MCF 10A (cell line): ENCODE measurements around the gene THEMIS. TPM values are rescaled to one million over a fixed set of nuclear protein-coding genes. Genes with fewer than 3 reads are reported as not detected.

ENCODE experiments used
- BruUV-seq: library from RNA; stranded (reverse); fragments of 400-500 nt; replicated peaks from 2 replicates; lab custom pipeline; 2021; lab: Mats Ljungman, UMichigan
- CTCF ChIA-PET: fragments of 300-600 bp; sonication (Branson Sonifier 250); formaldehyde crosslinking; extraction: SDS; loops from one replicate; lab custom pipeline; 2021; ENCODE audit warnings: antibody characterized with exemption, inconsistent platforms; lab: Yijun Ruan, JAX
- POLR2A ChIA-PET: fragments of 300-600, 350-650 bp; sonication (Branson Sonifier 250); formaldehyde crosslinking; extraction: SDS; loops from one replicate; lab custom pipeline; 2020; ENCODE audit warnings: antibody characterized with exemption, inconsistent platforms; lab: Yijun Ruan, JAX
- DNase-seq: peaks from one replicate; pipeline ENCODE4 v3.0.0-alpha.2; 2018; ENCODE audit not compliant: unreplicated experiment
- H3K27ac Mint-ChIP-seq: one replicate; pipeline ENCODE4 v1.8.0; 2022; ENCODE audit warnings: mild to moderate bottlenecking, low read depth, mixed read lengths; ENCODE audit not compliant: unreplicated experiment
- H3K27me3 Mint-ChIP-seq: one replicate; pipeline ENCODE4 v1.8.0; 2022; ENCODE audit warnings: mixed read lengths; ENCODE audit not compliant: insufficient read depth, unreplicated experiment
- H3K36me3 Mint-ChIP-seq: one replicate; pipeline ENCODE4 v1.8.0; 2022; ENCODE audit warnings: mild to moderate bottlenecking, moderate library complexity, mixed read lengths; ENCODE audit not compliant: insufficient read depth, unreplicated experiment
- H3K4me1 Mint-ChIP-seq: one replicate; pipeline ENCODE4 v1.8.0; 2022; ENCODE audit warnings: mixed read lengths; ENCODE audit not compliant: insufficient read depth, unreplicated experiment
- H3K4me3 Mint-ChIP-seq: one replicate; pipeline ENCODE4 v1.8.0; 2022; ENCODE audit warnings: mild to moderate bottlenecking, moderate library complexity, mixed read lengths; ENCODE audit not compliant: unreplicated experiment
- H3K9me3 Mint-ChIP-seq: one replicate; pipeline ENCODE4 v1.8.0; 2022; ENCODE audit warnings: mixed read lengths; ENCODE audit not compliant: unreplicated experiment
- intact Hi-C: fragments of 100-400 bp; cut with micrococcal nuclease; formaldehyde crosslinking; loops from 2 replicates; pipeline ENCODE4 v1.14.1; 2022
- total RNA-seq: library from RNA; stranded (reverse); gene quantifications from 2 replicates; pipeline ENCODE4 v1.2.3, GENCODE V29; 2022
- TF ChIP-seq, protein P1 (sequence below): fragments of 200-600 bp; IDR thresholded peaks from one replicate; pipeline ENCODE4 v1.8.0; 2022; ENCODE audit warnings: antibody characterized with exemption, mild to moderate bottlenecking; ENCODE audit not compliant: unreplicated experiment

The THEMIS gene
- total RNA-seq, 1 experiment from 2014 or later, result not detected

DNA sequence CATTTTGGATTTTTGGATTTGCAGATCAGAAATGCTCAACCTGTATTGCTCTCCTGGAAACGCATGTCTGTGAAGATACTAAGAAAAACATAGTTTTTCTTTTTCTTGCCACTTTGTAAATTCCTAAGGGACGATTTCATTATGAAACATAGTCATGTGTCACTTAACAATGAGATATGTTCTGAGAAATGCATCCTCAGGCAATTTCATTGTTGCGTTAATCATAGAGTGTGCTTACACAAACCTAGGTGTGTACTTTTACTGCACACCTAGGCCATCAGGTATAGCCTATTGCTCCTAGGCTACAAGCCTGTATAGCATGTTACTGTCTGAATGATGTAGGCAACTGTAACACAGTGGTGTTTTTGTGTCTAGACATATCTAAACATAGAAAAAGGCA, 13.4 kb upstream of the THEMIS start:
- H3K27ac Mint-ChIP-seq, result no peak overlapping the region
- H3K27me3 Mint-ChIP-seq, result no peaks in the 10 kb centered on the region
- no peak overlapping the region for H3K4me3 Mint-ChIP-seq
- TF ChIP-seq, protein P1, sequence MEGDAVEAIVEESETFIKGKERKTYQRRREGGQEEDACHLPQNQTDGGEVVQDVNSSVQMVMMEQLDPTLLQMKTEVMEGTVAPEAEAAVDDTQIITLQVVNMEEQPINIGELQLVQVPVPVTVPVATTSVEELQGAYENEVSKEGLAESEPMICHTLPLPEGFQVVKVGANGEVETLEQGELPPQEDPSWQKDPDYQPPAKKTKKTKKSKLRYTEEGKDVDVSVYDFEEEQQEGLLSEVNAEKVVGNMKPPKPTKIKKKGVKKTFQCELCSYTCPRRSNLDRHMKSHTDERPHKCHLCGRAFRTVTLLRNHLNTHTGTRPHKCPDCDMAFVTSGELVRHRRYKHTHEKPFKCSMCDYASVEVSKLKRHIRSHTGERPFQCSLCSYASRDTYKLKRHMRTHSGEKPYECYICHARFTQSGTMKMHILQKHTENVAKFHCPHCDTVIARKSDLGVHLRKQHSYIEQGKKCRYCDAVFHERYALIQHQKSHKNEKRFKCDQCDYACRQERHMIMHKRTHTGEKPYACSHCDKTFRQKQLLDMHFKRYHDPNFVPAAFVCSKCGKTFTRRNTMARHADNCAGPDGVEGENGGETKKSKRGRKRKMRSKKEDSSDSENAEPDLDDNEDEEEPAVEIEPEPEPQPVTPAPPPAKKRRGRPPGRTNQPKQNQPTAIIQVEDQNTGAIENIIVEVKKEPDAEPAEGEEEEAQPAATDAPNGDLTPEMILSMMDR, result no peak
- intact Hi-C loops, result no loop called here
- no peaks in the 10 kb centered on the region for H3K9me3 Mint-ChIP-seq
- no peaks in the 10 kb centered on the region for H3K4me1 Mint-ChIP-seq
- H3K36me3 Mint-ChIP-seq, result no peaks in the 10 kb centered on the region
- no TSS peak for BruUV-seq
- DNase-seq, result peak; percentile 17
- ChIA-PET CTCF (no interaction called here), POLR2A (no interaction called here)

DNA sequence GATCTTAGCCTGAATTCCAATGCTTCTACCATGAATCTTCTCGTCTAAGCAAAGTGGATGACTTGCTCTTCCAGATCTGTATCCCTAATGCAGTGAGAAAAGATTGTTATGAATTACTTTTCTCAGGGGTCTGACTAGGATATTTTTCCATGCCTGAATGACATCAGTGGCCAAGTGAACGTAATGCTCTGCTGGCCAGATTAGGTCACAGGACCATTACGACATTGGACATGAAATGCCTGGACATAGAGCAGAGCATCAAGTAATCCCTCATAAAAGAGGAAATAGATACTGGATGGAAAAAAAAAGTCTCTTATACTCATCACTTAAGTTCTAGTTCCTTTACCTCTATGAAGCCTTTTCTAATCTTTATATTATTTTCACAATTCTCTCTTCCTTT, 12.1 kb upstream of the THEMIS start:
- CTCF ChIA-PET, result no interaction called here
- no TSS peak for BruUV-seq
- no peak overlapping the region for H3K4me3 Mint-ChIP-seq

DNA sequence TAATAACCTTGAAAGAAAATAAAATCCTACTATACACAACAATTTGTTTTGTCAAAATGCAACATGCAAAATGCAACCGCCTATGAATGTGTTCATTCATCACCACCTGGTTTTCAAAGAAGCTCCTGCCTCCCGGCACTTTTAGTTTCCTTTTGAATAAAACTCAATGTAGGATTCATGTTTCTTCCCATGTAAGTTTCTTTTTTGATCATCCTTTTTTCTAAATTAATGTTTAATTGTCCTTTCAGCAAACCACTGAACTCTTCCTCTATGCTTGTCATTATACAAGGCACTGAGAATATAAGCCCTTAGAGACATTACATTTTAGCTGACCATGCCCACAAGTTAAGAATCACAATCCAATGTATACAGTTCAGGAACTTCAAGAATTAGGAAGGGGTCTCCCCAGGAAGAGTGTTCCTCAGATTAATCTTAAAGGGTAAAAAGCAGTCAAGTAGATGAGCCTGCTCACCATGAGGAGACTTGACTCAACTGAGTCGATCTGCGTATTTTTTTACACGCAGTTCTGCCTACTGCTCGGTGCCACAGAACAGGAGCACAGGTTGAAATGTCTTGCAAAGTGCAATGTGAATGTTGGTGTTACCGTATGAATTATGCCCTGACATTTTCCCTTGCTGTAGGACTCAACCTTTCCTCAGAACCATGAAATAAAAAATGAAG, 7.2 kb upstream of the THEMIS start:
- Mint-ChIP-seq H3K36me3 (no peaks in the 10 kb centered on the region), H3K27ac (no peak overlapping the region), H3K9me3 (no peaks in the 10 kb centered on the region), H3K4me1 (no peaks in the 10 kb centered on the region), H3K4me3 (no peak overlapping the region), H3K27me3 (no peaks in the 10 kb centered on the region)
- intact Hi-C loops, result no loop called here
- DNase-seq, result no peak
- TF ChIP-seq, protein P1, result no peak
- ChIA-PET CTCF (interaction anchor here (0.7 to 1.7 kb wide), 2 partner anchors 10 to 632 kb away, joined by 4 read pairs; no protein-coding TSS in a partner anchor), POLR2A (no interaction called here)
- BruUV-seq, result no TSS peak

More for the DNA sequence above, 12.1 kb upstream of the THEMIS start:
- no peak for DNase-seq
- Mint-ChIP-seq H3K36me3 (no peaks in the 10 kb centered on the region), H3K27ac (no peak overlapping the region), H3K9me3 (no peaks in the 10 kb centered on the region), H3K4me1 (no peaks in the 10 kb centered on the region), H3K27me3 (no peaks in the 10 kb centered on the region)
- TF ChIP-seq, protein P1, result no peak
- intact Hi-C loops, result no loop called here
- POLR2A ChIA-PET, result interaction anchor here (0.7 kb wide), 1 partner anchor 46 kb away, joined by 5 read pairs; no protein-coding TSS in a partner anchor

DNA sequence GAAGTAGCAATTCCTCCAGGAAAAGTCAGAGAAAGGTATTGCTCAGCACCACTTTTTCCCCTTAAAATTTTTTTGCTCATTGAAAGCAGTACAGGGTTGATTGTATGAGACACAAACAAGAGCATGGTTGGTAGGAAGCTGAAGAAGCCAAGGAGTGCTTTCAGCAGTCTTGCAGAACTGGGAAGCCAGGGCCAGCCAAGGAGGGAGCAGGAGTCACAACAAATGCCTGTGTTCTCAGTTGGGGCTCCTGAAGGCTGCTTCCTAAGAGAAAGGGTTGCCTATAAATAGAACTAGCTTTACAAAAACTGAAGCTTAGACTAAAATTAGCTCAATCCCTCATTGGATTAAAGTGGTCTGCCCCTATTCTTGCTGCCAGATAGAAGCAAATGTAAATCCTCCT, 3.3 kb upstream of the THEMIS start:
- no peaks in the 10 kb centered on the region for H3K36me3 Mint-ChIP-seq
- H3K27me3 Mint-ChIP-seq, result no peaks in the 10 kb centered on the region
- H3K27ac Mint-ChIP-seq, result no peak overlapping the region
- H3K4me1 Mint-ChIP-seq, result no peaks in the 10 kb centered on the region
- DNase-seq, result no peak
- no TSS peak for BruUV-seq
- ChIA-PET POLR2A (no interaction called here), CTCF (no interaction called here)
- TF ChIP-seq, protein P1, result no peak
- H3K4me3 Mint-ChIP-seq, result no peak overlapping the region
- H3K9me3 Mint-ChIP-seq, result no peaks in the 10 kb centered on the region
- intact Hi-C loops, result no loop called here
